GM10248 (cell line): ENCODE measurements around the gene CST11.

Source experiments
- CTCF ChIA-PET: fragments of 300-600 bp; sonication (Branson Sonifier 250); formaldehyde crosslinking; extraction: SDS; loops from one replicate; lab custom pipeline; 2021; ENCODE audit warnings: antibody characterized with exemption; lab: Yijun Ruan, JAX
- POLR2A ChIA-PET: fragments of 350-650 bp; sonication (Branson Sonifier 250); formaldehyde crosslinking; extraction: SDS; loops from one replicate; lab custom pipeline; 2020; ENCODE audit warnings: antibody characterized with exemption; lab: Yijun Ruan, JAX
- DNase-seq: peaks from one replicate; pipeline ENCODE4 v3.0.0; 2012; ENCODE audit errors: extremely low spot score
- TF ChIP-seq, protein P1 (sequence below): IDR thresholded peaks from 2 replicates; pipeline ENCODE4 v1.5.1; 2012; ENCODE audit warnings: mild to moderate bottlenecking, low read depth; ENCODE audit errors: extremely low read depth, missing control alignments, control extremely low read depth

CST11 gene

DNA sequence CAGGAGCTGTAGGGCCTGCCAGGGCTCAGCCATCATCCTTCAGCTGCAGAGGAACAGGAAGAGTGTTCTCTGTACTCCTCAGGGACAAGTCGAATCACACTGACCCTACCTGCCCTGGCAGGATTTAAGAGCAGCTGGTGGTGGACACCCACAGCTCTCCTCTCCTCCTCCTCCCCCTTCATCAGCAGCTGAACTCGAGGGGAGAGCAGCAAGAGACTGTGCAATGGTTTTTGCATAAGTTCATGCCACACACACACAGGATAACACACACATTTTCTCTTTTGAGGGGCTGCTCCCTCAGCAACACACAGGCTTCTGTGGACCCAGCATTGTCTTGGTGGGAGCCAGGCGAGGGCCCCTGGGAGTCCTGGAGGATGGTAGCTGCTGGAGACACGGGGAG lies at the start of gene CST11:
Gene CST11, minus strand, starts transcription at position 101 of the 400 bp plus-strand sequence. Its CDS starts 65 bp downstream, at position 36.
- TF ChIP-seq, protein P1, sequence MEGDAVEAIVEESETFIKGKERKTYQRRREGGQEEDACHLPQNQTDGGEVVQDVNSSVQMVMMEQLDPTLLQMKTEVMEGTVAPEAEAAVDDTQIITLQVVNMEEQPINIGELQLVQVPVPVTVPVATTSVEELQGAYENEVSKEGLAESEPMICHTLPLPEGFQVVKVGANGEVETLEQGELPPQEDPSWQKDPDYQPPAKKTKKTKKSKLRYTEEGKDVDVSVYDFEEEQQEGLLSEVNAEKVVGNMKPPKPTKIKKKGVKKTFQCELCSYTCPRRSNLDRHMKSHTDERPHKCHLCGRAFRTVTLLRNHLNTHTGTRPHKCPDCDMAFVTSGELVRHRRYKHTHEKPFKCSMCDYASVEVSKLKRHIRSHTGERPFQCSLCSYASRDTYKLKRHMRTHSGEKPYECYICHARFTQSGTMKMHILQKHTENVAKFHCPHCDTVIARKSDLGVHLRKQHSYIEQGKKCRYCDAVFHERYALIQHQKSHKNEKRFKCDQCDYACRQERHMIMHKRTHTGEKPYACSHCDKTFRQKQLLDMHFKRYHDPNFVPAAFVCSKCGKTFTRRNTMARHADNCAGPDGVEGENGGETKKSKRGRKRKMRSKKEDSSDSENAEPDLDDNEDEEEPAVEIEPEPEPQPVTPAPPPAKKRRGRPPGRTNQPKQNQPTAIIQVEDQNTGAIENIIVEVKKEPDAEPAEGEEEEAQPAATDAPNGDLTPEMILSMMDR = no peak
- CTCF ChIA-PET = interaction anchor here (2.9 kb wide), 1 partner anchor 10 kb away, joined by 21 read pairs; no protein-coding TSS in a partner anchor
- POLR2A ChIA-PET = no interaction called here
- DNase-seq = no peak

DNA sequence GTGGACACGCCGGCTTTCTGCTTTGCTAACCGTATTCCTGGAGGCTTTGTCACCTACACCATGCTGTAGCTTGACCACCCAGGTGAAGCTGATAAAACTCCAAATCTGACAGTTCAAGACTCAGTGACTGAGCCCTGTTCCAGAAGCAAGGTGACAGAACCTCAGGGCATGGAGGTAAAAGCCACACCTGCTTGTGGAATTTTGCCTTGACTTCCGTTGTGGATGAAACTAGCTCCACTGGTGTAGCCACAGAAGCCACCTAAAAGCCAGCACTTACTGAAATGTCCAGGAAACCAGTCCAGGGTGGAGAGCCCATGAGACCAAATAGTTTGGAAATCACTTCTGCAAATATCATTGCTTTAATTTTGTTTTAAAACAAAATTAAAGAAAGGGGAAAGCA lies 49.2 kb upstream of the CST11 start:
- CTCF ChIA-PET = no interaction called here
- TF ChIP-seq, protein P1 = no peak
- POLR2A ChIA-PET = no interaction called here
- DNase-seq = no peak

GRCh38 chr20:23497536-23497935 lies 44.9 kb upstream of the CST11 start:
- DNase-seq = no peak
- ChIA-PET CTCF (no interaction called here), POLR2A (no interaction called here)
- TF ChIP-seq, protein P1 = no peak

DNA sequence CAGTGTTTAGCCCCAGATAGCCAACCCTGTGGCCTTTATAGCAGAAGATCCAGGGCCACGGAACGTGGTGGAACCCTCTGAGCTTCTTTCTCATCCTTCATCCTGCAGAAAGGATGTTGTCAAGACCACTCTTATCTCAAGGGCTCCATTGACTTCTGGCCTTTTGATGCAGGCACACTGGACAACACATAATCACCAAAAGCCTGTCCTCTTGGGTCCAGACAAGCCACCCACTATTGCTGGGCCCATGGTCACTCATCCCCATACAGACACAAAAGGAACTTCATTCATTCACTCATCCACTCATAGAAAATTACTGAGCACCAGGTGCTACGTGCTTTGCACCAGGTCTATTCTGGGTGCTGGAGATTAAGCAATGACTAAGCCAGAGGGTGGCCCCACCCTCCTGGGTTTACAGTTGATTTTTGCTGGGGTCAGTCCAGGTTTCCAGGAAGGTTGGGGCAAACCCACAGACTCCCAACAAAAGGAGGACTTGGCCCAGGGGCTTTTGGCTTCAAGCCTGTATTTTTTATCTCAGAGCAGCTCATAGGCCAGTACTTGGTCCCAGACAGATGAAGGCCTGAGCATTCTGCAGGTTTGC lies 40.6 kb upstream of the CST11 start:
- ChIA-PET POLR2A (no interaction called here), CTCF (interaction anchor here (1.0 to 1.5 kb wide), 2 partner anchors 9 to 72 kb away, joined by 3 to 4 read pairs; partner anchors contain the start of gene NAPB)
- TF ChIP-seq, protein P1 = no peak

DNA sequence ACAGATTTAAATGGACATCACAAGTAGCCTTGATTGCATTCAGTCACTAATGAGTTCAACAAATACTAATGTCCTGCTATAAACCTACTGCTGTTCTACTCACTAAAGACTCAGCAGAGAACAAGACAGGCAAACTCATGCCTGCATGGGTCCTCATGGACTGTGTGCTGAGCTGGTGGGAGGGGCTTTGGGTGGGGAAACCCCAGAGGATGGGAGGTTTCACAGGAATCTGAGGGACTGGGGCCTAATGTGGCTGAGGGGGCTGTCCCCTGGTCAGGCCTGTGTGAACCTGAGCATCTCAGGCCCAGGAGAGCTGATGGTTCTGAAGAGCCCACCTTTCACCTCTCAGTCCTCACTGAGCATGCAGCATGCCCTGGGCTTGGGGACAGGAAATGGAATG lies 39.6 kb upstream of the CST11 start:
- peak; percentile 37 for DNase-seq
- TF ChIP-seq, protein P1 = no peak
- POLR2A ChIA-PET = no interaction called here
- CTCF ChIA-PET = interaction anchor here (1.0 to 1.5 kb wide), 2 partner anchors 8 to 71 kb away, joined by 3 to 4 read pairs; partner anchors contain the start of gene NAPB

More for the DNA sequence above, 40.6 kb upstream of the CST11 start:
- no peak for DNase-seq

- CTCF ChIA-PET = interaction anchor here (1.4 kb wide), 1 partner anchor 16 kb away, joined by 4 read pairs; no protein-coding TSS in a partner anchor
- POLR2A ChIA-PET = no interaction called here
- TF ChIP-seq, protein P1 = no peak
Measured at GRCh38 chr20:23490817-23491216, 38.1 kb upstream of the CST11 start, which contains the start of gene CST8. Gene CST8, plus strand, starts transcription at chr20:23491117. Its CDS starts 551 bp downstream, at chr20:23491668.

DNA sequence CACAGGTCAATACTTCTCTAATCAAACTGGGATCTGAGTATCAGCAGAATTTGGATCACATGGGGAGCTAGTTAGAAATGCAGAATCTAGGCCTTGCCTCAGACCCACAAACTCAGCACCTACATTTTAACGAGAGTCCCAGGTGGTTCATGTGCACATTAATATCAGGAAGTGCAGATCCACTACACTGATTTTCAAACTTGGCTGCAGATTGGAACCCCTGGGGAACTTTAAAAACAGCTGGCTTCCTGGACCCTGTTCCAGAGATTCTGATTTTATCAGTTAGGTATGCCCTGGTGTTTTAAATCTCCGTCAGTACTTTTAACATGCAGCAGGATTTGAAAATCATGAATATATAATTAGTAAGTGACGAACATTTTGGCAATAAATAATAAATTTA lies 36.3 kb upstream of the CST11 start:
- ChIA-PET POLR2A (no interaction called here), CTCF (no interaction called here)
- TF ChIP-seq, protein P1 = no peak
- no peak for DNase-seq

More at GRCh38 chr20:23490817-23491216, 38.1 kb upstream of the CST11 start, which contains the start of gene CST8:
- DNase-seq = no peak
